Mesenchymal stem cell (in vitro differentiated cells and primary cell): ENCODE results near the gene RAD51.

Experiments used
- DNase-seq: peaks from one replicate; pipeline ENCODE4 v3.0.0-alpha.2; 2013
- H2AFZ ChIP-seq: one replicate; pipeline ENCODE4 v1.6.1; 2013; ENCODE audit warnings: low read depth, mild to moderate bottlenecking, control low read depth, inconsistent platforms, low read length, moderate library complexity
- H2AK5ac ChIP-seq: 2 replicates; pipeline ENCODE4 v1.6.1; 2013; ENCODE audit warnings: low read length, moderate library complexity, mild to moderate bottlenecking, inconsistent platforms; ENCODE audit not compliant: severe bottlenecking
- H2BK120ac ChIP-seq: one replicate; pipeline ENCODE4 v1.6.1; 2013; ENCODE audit warnings: low read depth, mild to moderate bottlenecking, inconsistent platforms, low read length, moderate library complexity
- H2BK12ac ChIP-seq, 2 experiments: one replicate each; pipeline ENCODE4 v1.6.1; 2013; ENCODE audit warnings: inconsistent platforms in 2 of 2, low read length in 2 of 2, mild to moderate bottlenecking in 2 of 2, moderate library complexity in 2 of 2, control low read depth in 1 of 2
- H2BK15ac ChIP-seq: one replicate; pipeline ENCODE4 v1.6.1; 2013; ENCODE audit warnings: mild to moderate bottlenecking, low read depth, inconsistent platforms; ENCODE audit not compliant: poor library complexity, severe bottlenecking
- H2BK5ac ChIP-seq: 2 replicates; pipeline ENCODE4 v1.6.1; 2013; ENCODE audit warnings: low read depth, mild to moderate bottlenecking, low read length, control low read depth, inconsistent platforms; ENCODE audit not compliant: poor library complexity, severe bottlenecking
- H3K14ac ChIP-seq, 2 experiments: one replicate each; pipeline ENCODE4 v1.6.1; 2013; ENCODE audit warnings: inconsistent platforms in 2 of 2, low read length in 2 of 2, control low read depth in 1 of 2, mild to moderate bottlenecking in 1 of 2, moderate library complexity in 1 of 2
- H3K18ac ChIP-seq, 2 experiments: one replicate each; pipeline ENCODE4 v1.6.1; 2013; ENCODE audit warnings: inconsistent platforms in 2 of 2, low read length in 2 of 2, control low read depth in 1 of 2, low read depth in 1 of 2, mild to moderate bottlenecking in 1 of 2
- H3K23ac ChIP-seq, 2 experiments: one replicate each; pipeline ENCODE4 v1.6.1; 2013; ENCODE audit warnings: inconsistent platforms in 2 of 2, low read length in 2 of 2, mild to moderate bottlenecking in 2 of 2, moderate library complexity in 2 of 2, control low read depth in 1 of 2
- H3K27ac ChIP-seq: 2 replicates; pipeline ENCODE4 v1.5.1; 2013; ENCODE audit warnings: mild to moderate bottlenecking, moderate library complexity, low read length, control low read depth, inconsistent platforms; ENCODE audit not compliant: poor library complexity, severe bottlenecking
- H3K27me3 ChIP-seq, 2 experiments: 2 replicates each; pipeline versions ENCODE4 v1.6.1 to v1.7.0; 2013; ENCODE audit warnings: low read length in 2 of 2, mild to moderate bottlenecking in 2 of 2, moderate library complexity in 2 of 2, control low read depth in 1 of 2, inconsistent platforms in 1 of 2; ENCODE audit not compliant: control insufficient read depth in 1 of 2, insufficient read depth in 1 of 2
- H3K36me3 ChIP-seq, 2 experiments: 2 replicates each; pipeline versions ENCODE4 v1.6.1 to v1.7.0; 2013; ENCODE audit warnings: low read length in 2 of 2, control low read depth in 1 of 2, inconsistent platforms in 1 of 2, low read depth in 1 of 2, mild to moderate bottlenecking in 1 of 2; ENCODE audit not compliant: insufficient read depth in 2 of 2, control insufficient read depth in 1 of 2
- H3K4ac ChIP-seq, 2 experiments: one replicate each; pipeline ENCODE4 v1.6.1; 2013; ENCODE audit warnings: inconsistent platforms in 2 of 2, low read length in 2 of 2, mild to moderate bottlenecking in 2 of 2, moderate library complexity in 2 of 2, control low read depth in 1 of 2, low read depth in 1 of 2
- H3K4me1 ChIP-seq: 2 replicates; pipeline ENCODE4 v1.6.1; 2013; ENCODE audit warnings: low read depth, low read length, control low read depth; ENCODE audit not compliant: control insufficient read depth, insufficient read depth
- H3K4me2 ChIP-seq: 2 replicates; pipeline ENCODE4 v1.6.1; 2013; ENCODE audit warnings: low read length, mild to moderate bottlenecking, inconsistent platforms; ENCODE audit not compliant: poor library complexity, severe bottlenecking
- H3K4me3 ChIP-seq, 2 experiments: 2 replicates each; pipeline versions ENCODE4 v1.5.1 to v1.7.0; 2013; ENCODE audit warnings: low read length in 2 of 2, mild to moderate bottlenecking in 2 of 2, control low read depth in 1 of 2, low read depth in 1 of 2; ENCODE audit not compliant: insufficient read depth in 1 of 2
- H3K79me1 ChIP-seq: replicated peaks from 2 replicates; pipeline ENCODE4 v1.6.1; 2013; ENCODE audit warnings: mild to moderate bottlenecking, control low read depth, low read length, inconsistent platforms; ENCODE audit not compliant: poor library complexity, severe bottlenecking
- H3K9ac ChIP-seq: 2 replicates; pipeline ENCODE4 v1.7.0; 2013; ENCODE audit warnings: mild to moderate bottlenecking, low read length, moderate library complexity
- H3K9me3 ChIP-seq: 2 replicates; pipeline ENCODE4 v1.7.0; 2013; ENCODE audit warnings: mild to moderate bottlenecking, low read length; ENCODE audit not compliant: control insufficient read depth
- H4K8ac ChIP-seq: one replicate; pipeline ENCODE4 v1.6.1; 2013; ENCODE audit warnings: inconsistent platforms, mild to moderate bottlenecking, low read length, moderate library complexity
- H4K91ac ChIP-seq: one replicate; pipeline ENCODE4 v1.6.1; 2013; ENCODE audit warnings: mild to moderate bottlenecking, low read length, inconsistent platforms
- WGBS: methylation state at CpG from one replicate; pipeline ENCODE4 v1.1.7; 2013; ENCODE audit warnings: mixed read lengths; 5-methylcytosine and 5-hydroxymethylcytosine counted together

The RAD51 gene

GRCh38 chr15:40773496-40773895 is 78.5 kb downstream of the RAD51 start:
- peaks cover 44% of the 10 kb centered on the region for H3K4me1 ChIP-seq
- no peak overlapping the region for H3K23ac ChIP-seq
- peaks cover 62 to 67% of the 10 kb centered on the region in 2 experiments for H3K36me3 ChIP-seq
- H4K91ac ChIP-seq, result no peak overlapping the region
- no peak overlapping the region for H2BK5ac ChIP-seq
- H3K18ac ChIP-seq, result no peak overlapping the region
- no peak overlapping the region for H2AFZ ChIP-seq
- no peak overlapping the region for H2BK15ac ChIP-seq
- no peak overlapping the region for H2BK12ac ChIP-seq
- no peaks in the 10 kb centered on the region for H3K9me3 ChIP-seq
- H3K14ac ChIP-seq, result no peak overlapping the region
- no peak overlapping the region for H3K4me2 ChIP-seq
- H3K27ac ChIP-seq, result no peak overlapping the region
- H3K4me3 ChIP-seq, result no peak overlapping the region
- DNase-seq, result no peak
- no peaks in the 10 kb centered on the region for H3K27me3 ChIP-seq
- no peak overlapping the region for H3K9ac ChIP-seq
- H2AK5ac ChIP-seq, result no peak overlapping the region
- H3K79me1 ChIP-seq, result no peaks in the 10 kb centered on the region
- H3K4ac ChIP-seq, result no peak overlapping the region
- H2BK120ac ChIP-seq, result no peak overlapping the region
- 97% methylated on average over 8 of the region's 8 CpGs for WGBS
- no peak overlapping the region for H4K8ac ChIP-seq

GRCh38 chr15:40773902-40774301 is 78.9 kb downstream of the RAD51 start:
- H2AK5ac ChIP-seq, result no peak overlapping the region
- no peak overlapping the region for H2BK120ac ChIP-seq
- no peaks in the 10 kb centered on the region for H3K79me1 ChIP-seq
- H3K27me3 ChIP-seq, result no peaks in the 10 kb centered on the region
- no peak overlapping the region for H4K91ac ChIP-seq
- H3K23ac ChIP-seq, result no peak overlapping the region
- no peak overlapping the region for H3K4me3 ChIP-seq
- no peak overlapping the region for H2BK5ac ChIP-seq
- H2BK15ac ChIP-seq, result no peak overlapping the region
- H3K9ac ChIP-seq, result no peak overlapping the region
- no peak overlapping the region for H3K4ac ChIP-seq
- peaks cover 61 to 67% of the 10 kb centered on the region in 2 experiments for H3K36me3 ChIP-seq
- WGBS, result 97% methylated on average over 3 of the region's 6 CpGs
- no peak overlapping the region for H3K18ac ChIP-seq
- H2BK12ac ChIP-seq, result no peak overlapping the region
- no peak overlapping the region for H4K8ac ChIP-seq
- H3K9me3 ChIP-seq, result no peaks in the 10 kb centered on the region
- H3K14ac ChIP-seq, result no peak overlapping the region
- H2AFZ ChIP-seq, result no peak overlapping the region
- H3K4me1 ChIP-seq, result peaks cover 40% of the 10 kb centered on the region
- no peak overlapping the region for H3K27ac ChIP-seq
- no peak for DNase-seq
- H3K4me2 ChIP-seq, result no peak overlapping the region

GRCh38 chr15:40775007-40775406 is 80.0 kb downstream of the RAD51 start:
- Histone ChIP-seq H3K36me3 (peaks cover 70 to 78% of the 10 kb centered on the region in 2 experiments), H3K18ac (no peak overlapping the region), H2BK120ac (no peak overlapping the region), H3K23ac (no peak overlapping the region), H3K9me3 (no peaks in the 10 kb centered on the region), H3K4me1 (peaks cover 29% of the 10 kb centered on the region), H3K4ac (no peak overlapping the region), H3K9ac (no peak overlapping the region), H3K14ac (no peak overlapping the region), H2AK5ac (no peak overlapping the region), H2BK5ac (no peak overlapping the region), H2BK15ac (no peak overlapping the region), H4K91ac (no peak overlapping the region), H2BK12ac (no peak overlapping the region), H4K8ac (no peak overlapping the region), H3K79me1 (peaks cover 10% of the 10 kb centered on the region), H3K4me3 (no peak overlapping the region), H3K27ac (no peak overlapping the region), H2AFZ (no peak overlapping the region), H3K4me2 (no peak overlapping the region), H3K27me3 (no peaks in the 10 kb centered on the region)
- 95% methylated on average over 10 of the region's 10 CpGs for WGBS
- no peak for DNase-seq

GRCh38 chr15:40775740-40776536 is 81.0 kb downstream of the RAD51 start:
- H3K9ac ChIP-seq, result no peak overlapping the region
- no peak overlapping the region for H2AFZ ChIP-seq
- peaks cover 13% of the 10 kb centered on the region for H3K79me1 ChIP-seq

More at GRCh38 chr15:40775740-40776536, 81.0 kb downstream of the RAD51 start:
- H2BK120ac ChIP-seq, result no peak overlapping the region
- H3K4me1 ChIP-seq, result peaks cover 20% of the 10 kb centered on the region
- H4K91ac ChIP-seq, result no peak overlapping the region
- no peak overlapping the region for H3K4me2 ChIP-seq
- H3K27me3 ChIP-seq, result no peaks in the 10 kb centered on the region
- H3K4me3 ChIP-seq, result no peak overlapping the region
- H3K36me3 ChIP-seq, result peaks cover 69 to 79% of the 10 kb centered on the region in 2 experiments
- H3K18ac ChIP-seq, result no peak overlapping the region
- DNase-seq, result no peak
- H2BK12ac ChIP-seq, result no peak overlapping the region
- H2BK5ac ChIP-seq, result no peak overlapping the region
- no peak overlapping the region for H2BK15ac ChIP-seq
- no peak overlapping the region for H4K8ac ChIP-seq
- H3K14ac ChIP-seq, result no peak overlapping the region
- no peak overlapping the region for H2AK5ac ChIP-seq
- no peaks in the 10 kb centered on the region for H3K9me3 ChIP-seq
- whole genome bisulfite sequencing, result 99% methylated on average over 14 of the region's 14 CpGs
- no peak overlapping the region for H3K27ac ChIP-seq
- H3K4ac ChIP-seq, result no peak overlapping the region
- H3K23ac ChIP-seq, result no peak overlapping the region
